AG10803 (cell line): ENCODE data around the gene PLA2G12A.

Experiments
- DNase-seq: peaks from one replicate; pipeline ENCODE4 v3.0.0; 2010; ENCODE audit warnings: low read depth
- H3K4me3 ChIP-seq: 2 replicates; pipeline ENCODE4 v1.5.1; 2011; ENCODE audit warnings: mild to moderate bottlenecking, low read length, control low read depth
- CTCF ChIP-seq: conservative IDR thresholded peaks from 2 replicates; pipeline ENCODE4 v1.5.1; 2011; ENCODE audit warnings: mild to moderate bottlenecking, low read length, control low read depth, inconsistent platforms

Gene PLA2G12A

GRCh38 chr4:109662771-109663170 is 67.1 kb downstream of the PLA2G12A start:
- H3K4me3 ChIP-seq = no peak overlapping the region
- TF ChIP-seq CTCF = no peak
- DNase-seq = no peak

- no peak overlapping the region for H3K4me3 ChIP-seq
- TF ChIP-seq CTCF = no peak
- DNase-seq = no peak
Observed at GRCh38 chr4:109662116-109662515, 67.8 kb downstream of the PLA2G12A start.
